GM23248 (cell line): ENCODE measurements around the gene ADAM12.

Experiments used
- EZH2 ChIP-seq: fragments of 200-600 bp; sonication (generic); IDR thresholded peaks from 2 replicates; pipeline ENCODE4 v1.6.1; 2018; ENCODE audit warnings: antibody characterized with exemption, mild to moderate bottlenecking; ENCODE audit not compliant: insufficient read depth, poor library complexity, severe bottlenecking
- EZH2phosphoT487 ChIP-seq: fragments of 200-600 bp; sonication (generic); IDR thresholded peaks from 2 replicates; pipeline ENCODE4 v1.6.1; 2018; ENCODE audit warnings: antibody characterized with exemption, moderate library complexity, mild to moderate bottlenecking, low read depth; ENCODE audit not compliant: insufficient read depth

GRCh38 chr10:126242397-126243260 lies 145.6 kb downstream of the ADAM12 start:
- TF ChIP-seq EZH2 (no peak), EZH2phosphoT487 (no peak)
